Measurements from ENCODE around the gene CUX1.

CUX1 gene

DNA sequence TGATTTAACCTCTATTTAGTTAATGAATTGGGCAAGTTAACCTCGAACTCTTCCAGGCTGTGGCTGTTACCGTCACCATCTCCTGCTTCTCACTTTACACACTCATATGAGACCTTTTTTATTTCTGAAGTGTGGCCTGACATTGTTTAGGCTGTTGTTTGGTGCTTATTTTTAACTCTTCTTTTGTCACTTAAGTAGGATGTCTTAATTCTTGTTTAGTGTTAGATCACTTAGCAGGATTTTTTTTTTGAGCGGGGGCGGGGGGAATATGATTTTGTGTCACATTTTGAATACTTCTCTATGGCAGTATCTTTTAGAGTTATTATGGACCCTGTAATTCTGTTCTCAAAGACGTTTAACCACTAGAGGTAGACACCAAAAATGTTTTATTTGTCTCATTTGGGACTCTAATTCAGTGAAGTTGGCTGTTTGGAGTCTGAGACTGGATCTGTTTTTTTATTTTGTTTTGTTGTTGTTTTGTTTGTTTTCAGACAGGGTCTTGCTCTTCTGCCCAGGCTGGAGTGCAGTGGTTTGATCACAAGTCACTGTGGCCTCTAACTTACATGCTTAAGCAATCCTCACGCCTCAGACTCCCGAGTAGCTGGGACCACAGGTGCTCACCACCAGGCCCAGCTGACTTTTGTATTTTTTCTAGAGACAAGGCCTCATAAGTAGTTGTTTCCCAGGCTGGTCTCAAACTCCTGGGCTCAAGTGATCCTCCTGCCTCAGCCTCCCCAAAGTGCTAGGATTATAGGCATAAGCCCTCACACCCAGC, 73.5 kb downstream of the CUX1 start:
- no peak for DNase-seq
- H3K4me3 Mint-ChIP-seq, result no peak overlapping the region
- no peaks in the 10 kb centered on the region for H3K27me3 Mint-ChIP-seq (ENCODE audit: low read depth, poor library complexity)
- peak overlapping the region; percentile 30 for H3K27ac Mint-ChIP-seq
- H3K36me3 Mint-ChIP-seq (ENCODE audit: low read depth), result peaks cover 20% of the 10 kb centered on the region
- TF ChIP-seq, protein P1, sequence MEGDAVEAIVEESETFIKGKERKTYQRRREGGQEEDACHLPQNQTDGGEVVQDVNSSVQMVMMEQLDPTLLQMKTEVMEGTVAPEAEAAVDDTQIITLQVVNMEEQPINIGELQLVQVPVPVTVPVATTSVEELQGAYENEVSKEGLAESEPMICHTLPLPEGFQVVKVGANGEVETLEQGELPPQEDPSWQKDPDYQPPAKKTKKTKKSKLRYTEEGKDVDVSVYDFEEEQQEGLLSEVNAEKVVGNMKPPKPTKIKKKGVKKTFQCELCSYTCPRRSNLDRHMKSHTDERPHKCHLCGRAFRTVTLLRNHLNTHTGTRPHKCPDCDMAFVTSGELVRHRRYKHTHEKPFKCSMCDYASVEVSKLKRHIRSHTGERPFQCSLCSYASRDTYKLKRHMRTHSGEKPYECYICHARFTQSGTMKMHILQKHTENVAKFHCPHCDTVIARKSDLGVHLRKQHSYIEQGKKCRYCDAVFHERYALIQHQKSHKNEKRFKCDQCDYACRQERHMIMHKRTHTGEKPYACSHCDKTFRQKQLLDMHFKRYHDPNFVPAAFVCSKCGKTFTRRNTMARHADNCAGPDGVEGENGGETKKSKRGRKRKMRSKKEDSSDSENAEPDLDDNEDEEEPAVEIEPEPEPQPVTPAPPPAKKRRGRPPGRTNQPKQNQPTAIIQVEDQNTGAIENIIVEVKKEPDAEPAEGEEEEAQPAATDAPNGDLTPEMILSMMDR (IDR thresholded peaks at IDR 0.05), result no peak
- no peaks in the 10 kb centered on the region for H3K9me3 Mint-ChIP-seq
- H3K4me1 Mint-ChIP-seq, result peaks cover 59% of the 10 kb centered on the region

DNA sequence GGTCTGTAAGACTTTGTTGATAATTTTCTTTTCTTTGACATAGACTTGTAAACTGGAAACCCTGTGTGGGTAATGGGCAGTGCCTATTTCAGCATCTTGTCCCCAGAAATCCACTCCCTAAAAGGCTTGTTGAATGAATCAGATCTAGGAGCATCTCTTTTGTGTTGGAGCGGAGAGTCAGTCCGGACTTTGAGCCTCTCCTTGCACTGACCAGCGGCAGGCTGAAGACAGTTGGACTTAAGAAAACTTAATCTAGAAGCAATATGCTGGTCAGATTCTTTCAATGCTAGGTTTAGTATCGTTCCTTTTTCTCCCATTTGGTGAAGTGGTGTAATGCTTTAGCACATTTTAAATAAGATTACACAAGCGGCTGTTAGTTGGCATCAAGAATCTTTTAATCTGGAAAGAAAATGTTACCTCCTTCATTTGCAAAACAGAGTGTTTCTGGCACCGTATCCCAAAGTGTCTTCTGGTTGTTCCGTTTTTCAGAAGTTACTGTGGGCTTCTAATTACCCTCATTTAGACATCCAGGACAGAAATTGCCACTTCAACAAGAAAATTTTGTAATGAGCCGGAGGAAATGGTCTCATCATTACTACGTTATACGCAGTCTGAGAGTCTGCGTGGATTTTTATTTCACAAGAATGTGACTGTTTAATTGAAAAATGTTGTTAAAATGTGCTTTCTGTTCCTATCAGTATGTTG, 74.7 kb downstream of the CUX1 start:
- no peak overlapping the region for H3K4me3 Mint-ChIP-seq
- peaks cover 56% of the 10 kb centered on the region for H3K4me1 Mint-ChIP-seq
- no peaks in the 10 kb centered on the region for H3K9me3 Mint-ChIP-seq
- peaks cover 20% of the 10 kb centered on the region for H3K36me3 Mint-ChIP-seq (ENCODE audit: low read depth)
- no peak for DNase-seq
- no peaks in the 10 kb centered on the region for H3K27me3 Mint-ChIP-seq (ENCODE audit: low read depth, poor library complexity)
- H3K27ac Mint-ChIP-seq, result no peak overlapping the region
- TF ChIP-seq, protein P1 (IDR thresholded peaks at IDR 0.05), result no peak

DNA sequence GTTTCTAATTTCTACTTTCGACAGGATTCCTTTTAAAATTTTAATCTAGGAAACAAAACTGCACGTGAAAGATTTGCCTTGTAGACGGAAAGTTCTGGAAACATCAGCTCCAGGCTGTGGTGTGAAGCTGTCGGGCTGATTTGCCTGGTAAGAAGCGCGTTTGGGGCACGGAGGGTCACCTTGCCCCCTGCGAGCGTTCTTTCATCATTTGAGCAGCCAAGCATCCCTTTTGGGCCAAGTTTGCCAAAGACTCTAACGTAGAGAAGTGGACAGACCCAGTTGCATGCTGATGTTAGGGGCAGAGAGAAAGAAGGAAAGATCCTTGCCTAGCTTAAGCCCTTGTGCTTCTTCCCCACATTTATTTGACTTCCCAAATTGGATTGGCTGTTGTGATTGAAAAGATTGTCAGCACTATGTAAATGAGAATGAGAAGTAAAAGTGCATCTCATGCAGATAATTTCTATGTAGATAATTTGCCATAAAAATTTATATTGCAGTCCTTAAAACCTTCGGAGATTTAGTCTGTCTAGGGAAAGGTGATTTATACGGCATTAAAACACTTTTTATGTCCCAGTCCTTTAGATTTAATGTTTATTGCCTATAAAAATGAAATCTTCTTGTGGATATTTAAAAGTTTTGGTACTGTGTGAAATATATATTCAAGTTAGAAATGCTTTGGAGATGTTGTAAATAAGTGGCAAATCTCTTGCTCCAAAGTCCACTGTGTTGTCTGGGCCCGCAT, 76.1 kb downstream of the CUX1 start:
- no peaks in the 10 kb centered on the region for H3K9me3 Mint-ChIP-seq
- H3K27ac Mint-ChIP-seq, result no peak overlapping the region
- no peak for DNase-seq
- no peak overlapping the region for H3K4me3 Mint-ChIP-seq
- H3K4me1 Mint-ChIP-seq, result peaks cover 64% of the 10 kb centered on the region
- no peaks in the 10 kb centered on the region for H3K27me3 Mint-ChIP-seq (ENCODE audit: low read depth, poor library complexity)
- peaks cover 15% of the 10 kb centered on the region for H3K36me3 Mint-ChIP-seq (ENCODE audit: low read depth)
- TF ChIP-seq, protein P1 (IDR thresholded peaks at IDR 0.05), result no peak

DNA sequence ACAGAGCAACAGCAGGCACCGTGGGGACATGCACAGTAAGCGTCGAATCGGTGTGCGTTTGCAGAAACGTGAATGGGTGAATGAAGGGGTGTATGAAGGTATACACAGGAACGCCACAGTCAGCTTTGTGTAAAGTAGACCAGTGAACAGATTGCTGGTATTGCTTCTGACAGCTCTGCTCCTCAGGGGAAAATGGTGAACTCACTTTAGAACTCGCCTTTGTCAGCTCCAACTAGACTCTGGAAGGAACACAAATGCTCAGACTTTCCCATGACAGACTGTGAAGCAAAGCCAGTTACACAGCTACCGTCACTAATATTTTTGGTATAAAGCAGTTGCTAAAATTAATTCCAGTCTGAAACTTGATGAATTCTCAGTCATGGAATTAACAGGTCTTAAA, 78.9 kb downstream of the CUX1 start:
- Mint-ChIP-seq H3K4me1 (peaks cover 55% of the 10 kb centered on the region), H3K27me3 (ENCODE audit: low read depth, poor library complexity) (no peaks in the 10 kb centered on the region), H3K36me3 (ENCODE audit: low read depth) (peaks cover 15% of the 10 kb centered on the region), H3K9me3 (no peaks in the 10 kb centered on the region), H3K27ac (peak overlapping the region; percentile 39), H3K4me3 (no peak overlapping the region)
- TF ChIP-seq, protein P1 (IDR thresholded peaks at IDR 0.05), result no peak
- DNase-seq, result no peak

DNA sequence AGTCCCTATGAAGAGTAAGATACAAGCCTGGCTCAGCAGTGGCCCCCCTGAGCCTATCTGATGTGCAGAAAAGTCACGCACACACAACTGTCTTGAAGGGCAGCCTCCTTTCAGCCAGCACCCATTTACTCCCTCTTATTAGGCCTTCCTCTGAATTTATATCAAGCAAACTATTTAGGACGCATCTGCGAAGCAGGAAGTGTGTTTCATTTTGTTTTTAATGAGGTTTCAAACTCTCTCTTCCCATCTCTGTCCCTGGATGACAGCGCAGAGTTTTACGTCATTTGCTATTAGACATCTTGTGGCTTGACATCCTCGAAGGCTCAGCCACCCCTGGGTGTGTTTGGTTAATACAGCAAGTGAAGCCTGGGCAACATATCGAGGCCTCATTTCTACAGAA, 79.5 kb downstream of the CUX1 start:
- no peak for DNase-seq

More for the DNA sequence above, 79.5 kb downstream of the CUX1 start:
- H3K9me3 Mint-ChIP-seq, result no peaks in the 10 kb centered on the region
- H3K36me3 Mint-ChIP-seq (ENCODE audit: low read depth), result peaks cover 15% of the 10 kb centered on the region
- peak overlapping the region; percentile 76 for H3K27ac Mint-ChIP-seq
- H3K4me1 Mint-ChIP-seq, result peaks cover 49% of the 10 kb centered on the region
- no peaks in the 10 kb centered on the region for H3K27me3 Mint-ChIP-seq (ENCODE audit: low read depth, poor library complexity)
- H3K4me3 Mint-ChIP-seq, result no peak overlapping the region
- TF ChIP-seq, protein P1 (IDR thresholded peaks at IDR 0.05), result no peak
